Measurements from ENCODE around the gene KAZN. TPM values are rescaled to one million over a fixed set of nuclear protein-coding genes. Genes with fewer than 3 reads are reported as not detected.

KAZN gene
- polyA plus RNA-seq, 4 donors = 3.0 to 39.5 (median 4.4) TPM

- WGBS, 3 donors = 77 to 93% (median 83%) methylated on average over 12 of the region's 12 CpGs
- no peak for DNase-seq
Observed at GRCh38 chr1:14997646-14998276, 399.3 kb downstream of the KAZN start.

GRCh38 chr1:14999441-14999840 lies 401.0 kb downstream of the KAZN start:
- Histone ChIP-seq H3K27ac (ENCODE audit: low read depth in 1 of 3, low read length in 2 of 3) (no peak overlapping the region), H3K4me3 (ENCODE audit: low read depth in 1 of 3, low read length in 3 of 3) (no peak overlapping the region), H3K4me1 (ENCODE audit: control insufficient read depth in 3 of 3, insufficient read depth in 2 of 3, low read depth in 1 of 3, low read length in 2 of 3) (no peaks in the 10 kb centered on the region), H3K9me3 (ENCODE audit: control insufficient read depth in 2 of 2, insufficient read depth in 1 of 2, low read depth in 1 of 2, low read length in 1 of 2) (no peaks in the 10 kb centered on the region), H3K27me3 (ENCODE audit: control insufficient read depth in 3 of 3, insufficient read depth in 3 of 3, low read length in 3 of 3) (no peaks in the 10 kb centered on the region), H3K36me3 (ENCODE audit: control insufficient read depth in 3 of 3, insufficient read depth in 2 of 3, low read depth in 1 of 3, low read length in 3 of 3) (peaks cover 0 to 8% (median 0%) of the 10 kb centered on the region in 3 donors)
- DNase-seq (no peak), FAIRE-seq (no peak)
- 79 to 86% (median 86%) methylated on average over 10 of the region's 10 CpGs for WGBS, 3 donors

More at GRCh38 chr1:14997646-14998276, 399.3 kb downstream of the KAZN start:
- Histone ChIP-seq H3K4me3 (ENCODE audit: low read depth in 1 of 3, low read length in 3 of 3) (no peak overlapping the region), H3K4me1 (ENCODE audit: control insufficient read depth in 3 of 3, insufficient read depth in 2 of 3, low read depth in 1 of 3, low read length in 2 of 3) (no peaks in the 10 kb centered on the region), H3K27ac (ENCODE audit: low read depth in 1 of 3, low read length in 2 of 3) (no peak overlapping the region), H3K36me3 (ENCODE audit: control insufficient read depth in 3 of 3, insufficient read depth in 2 of 3, low read depth in 1 of 3, low read length in 3 of 3) (peaks cover 0 to 8% (median 0%) of the 10 kb centered on the region in 3 donors), H3K27me3 (ENCODE audit: control insufficient read depth in 3 of 3, insufficient read depth in 3 of 3, low read length in 3 of 3) (no peaks in the 10 kb centered on the region), H3K9me3 (ENCODE audit: control insufficient read depth in 2 of 2, insufficient read depth in 1 of 2, low read depth in 1 of 2, low read length in 1 of 2) (no peaks in the 10 kb centered on the region)
- no peak for FAIRE-seq

- Histone ChIP-seq H3K4me1 (ENCODE audit: control insufficient read depth in 3 of 3, insufficient read depth in 2 of 3, low read depth in 1 of 3, low read length in 2 of 3) (no peaks in the 10 kb centered on the region), H3K36me3 (ENCODE audit: control insufficient read depth in 3 of 3, insufficient read depth in 2 of 3, low read depth in 1 of 3, low read length in 3 of 3) (peaks cover 0 to 5% (median 0%) of the 10 kb centered on the region in 3 donors), H3K27ac (ENCODE audit: low read depth in 1 of 3, low read length in 2 of 3) (no peak overlapping the region), H3K4me3 (ENCODE audit: low read depth in 1 of 3, low read length in 3 of 3) (no peak overlapping the region), H3K27me3 (ENCODE audit: control insufficient read depth in 3 of 3, insufficient read depth in 3 of 3, low read length in 3 of 3) (no peaks in the 10 kb centered on the region), H3K9me3 (ENCODE audit: control insufficient read depth in 2 of 2, insufficient read depth in 1 of 2, low read depth in 1 of 2, low read length in 1 of 2) (no peaks in the 10 kb centered on the region)
- WGBS, 3 donors = 89 to 95% (median 93%) methylated on average over 4 of the region's 4 CpGs
- no peak for DNase-seq
- no peak for FAIRE-seq
Observed at GRCh38 chr1:15000030-15000429, 401.5 kb downstream of the KAZN start.

GRCh38 chr1:15000671-15001070 lies 402.2 kb downstream of the KAZN start:
- WGBS, 3 donors = 92% methylated on average over 9 of the region's 9 CpGs
- H3K4me3 ChIP-seq (ENCODE audit: low read depth in 1 of 3, low read length in 3 of 3) = no peak overlapping the region
- peaks cover 0 to 5% (median 0%) of the 10 kb centered on the region in 3 donors for H3K36me3 ChIP-seq (ENCODE audit: control insufficient read depth in 3 of 3, insufficient read depth in 2 of 3, low read depth in 1 of 3, low read length in 3 of 3)
- H3K27ac ChIP-seq (ENCODE audit: low read depth in 1 of 3, low read length in 2 of 3) = no peak overlapping the region
- FAIRE-seq (no peak), DNase-seq (no peak)
- H3K27me3 ChIP-seq (ENCODE audit: control insufficient read depth in 3 of 3, insufficient read depth in 3 of 3, low read length in 3 of 3) = no peaks in the 10 kb centered on the region
- H3K9me3 ChIP-seq (ENCODE audit: control insufficient read depth in 2 of 2, insufficient read depth in 1 of 2, low read depth in 1 of 2, low read length in 1 of 2) = no peaks in the 10 kb centered on the region
- no peaks in the 10 kb centered on the region for H3K4me1 ChIP-seq (ENCODE audit: control insufficient read depth in 3 of 3, insufficient read depth in 2 of 3, low read depth in 1 of 3, low read length in 2 of 3)

GRCh38 chr1:15001317-15001915 lies 402.9 kb downstream of the KAZN start:
- DNase-seq (no peak), FAIRE-seq (no peak)
- no peak overlapping the region for H3K4me3 ChIP-seq (ENCODE audit: low read depth in 1 of 3, low read length in 3 of 3)
- no peaks in the 10 kb centered on the region for H3K27me3 ChIP-seq (ENCODE audit: control insufficient read depth in 3 of 3, insufficient read depth in 3 of 3, low read length in 3 of 3)
- no peaks in the 10 kb centered on the region for H3K9me3 ChIP-seq (ENCODE audit: control insufficient read depth in 2 of 2, insufficient read depth in 1 of 2, low read depth in 1 of 2, low read length in 1 of 2)
- 80 to 85% (median 81%) methylated on average over 11 to 12 of the region's 12 CpGs for WGBS, 3 donors
- no peaks in the 10 kb centered on the region for H3K4me1 ChIP-seq (ENCODE audit: control insufficient read depth in 3 of 3, insufficient read depth in 2 of 3, low read depth in 1 of 3, low read length in 2 of 3)
- H3K27ac ChIP-seq (ENCODE audit: low read depth in 1 of 3, low read length in 2 of 3) = no peak overlapping the region
- peaks cover 0 to 5% (median 0%) of the 10 kb centered on the region in 3 donors for H3K36me3 ChIP-seq (ENCODE audit: control insufficient read depth in 3 of 3, insufficient read depth in 2 of 3, low read depth in 1 of 3, low read length in 3 of 3)

GRCh38 chr1:15002325-15002724 lies 403.8 kb downstream of the KAZN start:
- H3K36me3 ChIP-seq (ENCODE audit: control insufficient read depth in 3 of 3, insufficient read depth in 2 of 3, low read depth in 1 of 3, low read length in 3 of 3) = peaks cover 0 to 4% (median 0%) of the 10 kb centered on the region in 3 donors
- no peak overlapping the region for H3K4me3 ChIP-seq (ENCODE audit: low read depth in 1 of 3, low read length in 3 of 3)
- no peaks in the 10 kb centered on the region for H3K27me3 ChIP-seq (ENCODE audit: control insufficient read depth in 3 of 3, insufficient read depth in 3 of 3, low read length in 3 of 3)
- DNase-seq (no peak), FAIRE-seq (no peak)
- H3K4me1 ChIP-seq (ENCODE audit: control insufficient read depth in 3 of 3, insufficient read depth in 2 of 3, low read depth in 1 of 3, low read length in 2 of 3) = no peaks in the 10 kb centered on the region
- H3K9me3 ChIP-seq (ENCODE audit: control insufficient read depth in 2 of 2, insufficient read depth in 1 of 2, low read depth in 1 of 2, low read length in 1 of 2) = no peaks in the 10 kb centered on the region
- 90 to 92% (median 90%) methylated on average over 9 of the region's 9 CpGs for WGBS, 3 donors
- H3K27ac ChIP-seq (ENCODE audit: low read depth in 1 of 3, low read length in 2 of 3) = no peak overlapping the region

GRCh38 chr1:15004396-15004795 lies 405.9 kb downstream of the KAZN start:
- FAIRE-seq = no peak
- H3K27ac ChIP-seq (ENCODE audit: low read depth in 1 of 3, low read length in 2 of 3) = no peak overlapping the region

GRCh38 chr1:15005116-15005515 lies 406.6 kb downstream of the KAZN start:
- H3K27ac ChIP-seq (ENCODE audit: low read depth in 1 of 3, low read length in 2 of 3) = no peak overlapping the region
- no peak for FAIRE-seq
- peaks cover 0 to 3% of the 10 kb centered on the region in 2 donors for H3K9me3 ChIP-seq (ENCODE audit: control insufficient read depth in 2 of 2, insufficient read depth in 1 of 2, low read depth in 1 of 2, low read length in 1 of 2)

More at GRCh38 chr1:15004396-15004795, 405.9 kb downstream of the KAZN start:
- DNase-seq = no peak
- H3K9me3 ChIP-seq (ENCODE audit: control insufficient read depth in 2 of 2, insufficient read depth in 1 of 2, low read depth in 1 of 2, low read length in 1 of 2) = peaks cover 0 to 2% of the 10 kb centered on the region in 2 donors
- H3K4me3 ChIP-seq (ENCODE audit: low read depth in 1 of 3, low read length in 3 of 3) = no peak overlapping the region
- peaks cover 0 to 9% (median 0%) of the 10 kb centered on the region in 3 donors for H3K36me3 ChIP-seq (ENCODE audit: control insufficient read depth in 3 of 3, insufficient read depth in 2 of 3, low read depth in 1 of 3, low read length in 3 of 3)
- H3K4me1 ChIP-seq (ENCODE audit: control insufficient read depth in 3 of 3, insufficient read depth in 2 of 3, low read depth in 1 of 3, low read length in 2 of 3) = peaks cover 0 to 3% (median 0%) of the 10 kb centered on the region in 3 donors
- WGBS, 3 donors = 38 to 69% (median 57%) methylated on average over 4 of the region's 4 CpGs
- H3K27me3 ChIP-seq (ENCODE audit: control insufficient read depth in 3 of 3, insufficient read depth in 3 of 3, low read length in 3 of 3) = no peaks in the 10 kb centered on the region

More at GRCh38 chr1:15005116-15005515, 406.6 kb downstream of the KAZN start:
- DNase-seq = no peak
- Histone ChIP-seq H3K4me1 (ENCODE audit: control insufficient read depth in 3 of 3, insufficient read depth in 2 of 3, low read depth in 1 of 3, low read length in 2 of 3) (peaks cover 0 to 3% (median 0%) of the 10 kb centered on the region in 3 donors), H3K36me3 (ENCODE audit: control insufficient read depth in 3 of 3, insufficient read depth in 2 of 3, low read depth in 1 of 3, low read length in 3 of 3) (peaks cover 0 to 9% (median 0%) of the 10 kb centered on the region in 3 donors), H3K4me3 (ENCODE audit: low read depth in 1 of 3, low read length in 3 of 3) (no peak overlapping the region), H3K27me3 (ENCODE audit: control insufficient read depth in 3 of 3, insufficient read depth in 3 of 3, low read length in 3 of 3) (no peaks in the 10 kb centered on the region)
- 69 to 90% (median 75%) methylated on average over 7 of the region's 7 CpGs for WGBS, 3 donors

Data from small intestine (tissue), 7 donors.